ENCODE measurements around the gene SMAD5. TPM values are rescaled to one million over a fixed set of nuclear protein-coding genes. Genes with fewer than 3 reads are reported as not detected.

SMAD5 gene
- polyA plus RNA-seq, 2 donors: 5.0 to 6.9 TPM

DNA sequence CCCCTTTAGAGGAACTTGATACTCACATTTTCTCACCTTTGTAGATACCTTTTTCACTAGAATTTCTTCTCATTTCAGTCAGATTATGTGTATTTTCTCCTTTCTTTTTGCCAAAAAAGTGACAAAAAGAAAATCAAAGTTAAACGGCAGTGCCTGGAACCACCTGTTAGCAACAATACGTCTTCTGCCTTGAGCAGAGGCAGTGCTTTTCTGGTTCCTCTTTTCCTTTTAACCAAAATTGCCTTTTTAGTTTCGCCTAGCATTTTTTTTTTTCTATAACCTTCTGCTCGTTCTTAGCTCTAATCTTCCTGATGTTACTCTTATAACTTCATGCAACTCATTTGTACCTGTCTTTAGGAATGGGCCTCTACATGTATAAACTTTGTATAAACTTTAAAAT is 34.3 kb downstream of the SMAD5 start:
- Histone ChIP-seq H3K36me3 (ENCODE audit: control insufficient read depth in 2 of 2, insufficient read depth in 2 of 2, low read length in 1 of 2) (no peaks in the 10 kb centered on the region), H3K27ac (ENCODE audit: low read depth in 2 of 2, low read length in 1 of 2) (no peak overlapping the region), H3K9me3 (ENCODE audit: control insufficient read depth in 2 of 2, insufficient read depth in 1 of 2, low read depth in 1 of 2, low read length in 1 of 2) (no peaks in the 10 kb centered on the region), H3K4me3 (ENCODE audit: low read depth in 1 of 2, low read length in 2 of 2) (no peak overlapping the region), H3K4me1 (ENCODE audit: control insufficient read depth in 2 of 2, insufficient read depth in 2 of 2, low read length in 1 of 2) (no peaks in the 10 kb centered on the region), H3K27me3 (ENCODE audit: control insufficient read depth in 1 of 2, insufficient read depth in 2 of 2, low read length in 2 of 2) (no peaks in the 10 kb centered on the region)
- 71 to 78% methylated on average over 4 of the region's 4 CpGs for WGBS, 2 donors

- WGBS, 2 donors: 88 to 96% methylated on average over 3 of the region's 3 CpGs
- Histone ChIP-seq H3K9me3 (ENCODE audit: control insufficient read depth in 2 of 2, insufficient read depth in 1 of 2, low read depth in 1 of 2, low read length in 1 of 2) (no peaks in the 10 kb centered on the region), H3K4me1 (ENCODE audit: control insufficient read depth in 2 of 2, insufficient read depth in 2 of 2, low read length in 1 of 2) (no peaks in the 10 kb centered on the region), H3K27ac (ENCODE audit: low read depth in 2 of 2, low read length in 1 of 2) (no peak overlapping the region), H3K36me3 (ENCODE audit: control insufficient read depth in 2 of 2, insufficient read depth in 2 of 2, low read length in 1 of 2) (no peaks in the 10 kb centered on the region), H3K4me3 (ENCODE audit: low read depth in 1 of 2, low read length in 2 of 2) (no peak overlapping the region), H3K27me3 (ENCODE audit: control insufficient read depth in 1 of 2, insufficient read depth in 2 of 2, low read length in 2 of 2) (no peaks in the 10 kb centered on the region)
Observed at GRCh38 chr5:136169218-136169617, 36.6 kb downstream of the SMAD5 start.

DNA sequence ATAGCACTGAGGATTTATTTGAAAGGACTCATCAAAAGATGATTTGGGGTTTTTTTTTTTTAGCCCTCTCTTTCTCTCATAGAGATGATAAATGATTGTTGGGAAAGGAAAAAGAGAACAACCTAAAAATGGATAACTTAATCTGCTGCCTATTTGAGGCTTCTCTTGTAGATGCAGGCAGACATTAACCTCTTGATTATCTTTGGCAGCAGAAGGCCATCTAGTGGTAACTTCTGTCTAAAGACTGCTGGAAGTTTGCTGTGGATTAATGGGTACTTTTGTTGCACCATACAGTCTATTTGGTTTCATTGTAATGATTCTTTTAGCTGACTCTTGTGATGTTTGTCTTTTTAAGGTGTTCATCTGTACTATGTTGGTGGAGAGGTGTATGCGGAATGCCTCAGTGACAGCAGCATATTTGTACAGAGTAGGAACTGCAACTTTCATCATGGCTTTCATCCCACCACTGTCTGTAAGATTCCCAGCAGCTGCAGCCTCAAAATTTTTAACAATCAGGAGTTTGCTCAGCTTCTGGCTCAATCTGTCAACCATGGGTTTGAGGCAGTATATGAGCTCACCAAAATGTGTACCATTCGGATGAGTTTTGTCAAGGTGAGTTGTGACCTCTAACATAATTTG is 41.5 kb downstream of the SMAD5 start:
- Histone ChIP-seq H3K36me3 (ENCODE audit: control insufficient read depth in 2 of 2, insufficient read depth in 2 of 2, low read length in 1 of 2) (peaks cover 0 to 2% of the 10 kb centered on the region in 2 donors), H3K9me3 (ENCODE audit: control insufficient read depth in 2 of 2, insufficient read depth in 1 of 2, low read depth in 1 of 2, low read length in 1 of 2) (no peaks in the 10 kb centered on the region)
- 95% methylated on average over 2 of the region's 2 CpGs for whole genome bisulfite sequencing, 2 donors

GRCh38 chr5:136182618-136183017 is 50.0 kb downstream of the SMAD5 start:
- Histone ChIP-seq H3K36me3 (ENCODE audit: control insufficient read depth in 2 of 2, insufficient read depth in 2 of 2, low read length in 1 of 2) (peaks cover 0 to 4% of the 10 kb centered on the region in 2 donors), H3K4me3 (ENCODE audit: low read depth in 1 of 2, low read length in 2 of 2) (no peak overlapping the region), H3K9me3 (ENCODE audit: control insufficient read depth in 2 of 2, insufficient read depth in 1 of 2, low read depth in 1 of 2, low read length in 1 of 2) (no peaks in the 10 kb centered on the region), H3K27me3 (ENCODE audit: control insufficient read depth in 1 of 2, insufficient read depth in 2 of 2, low read length in 2 of 2) (no peaks in the 10 kb centered on the region), H3K27ac (ENCODE audit: low read depth in 2 of 2, low read length in 1 of 2) (no peak overlapping the region), H3K4me1 (ENCODE audit: control insufficient read depth in 2 of 2, insufficient read depth in 2 of 2, low read length in 1 of 2) (no peaks in the 10 kb centered on the region)
- WGBS, 2 donors: 64 to 73% methylated on average over 1 of the region's 1 CpG

More for the DNA sequence above, 41.5 kb downstream of the SMAD5 start:
- Histone ChIP-seq H3K27ac (ENCODE audit: low read depth in 2 of 2, low read length in 1 of 2) (no peak overlapping the region), H3K27me3 (ENCODE audit: control insufficient read depth in 1 of 2, insufficient read depth in 2 of 2, low read length in 2 of 2) (no peaks in the 10 kb centered on the region), H3K4me1 (ENCODE audit: control insufficient read depth in 2 of 2, insufficient read depth in 2 of 2, low read length in 1 of 2) (no peaks in the 10 kb centered on the region), H3K4me3 (ENCODE audit: low read depth in 1 of 2, low read length in 2 of 2) (no peak overlapping the region)

DNA sequence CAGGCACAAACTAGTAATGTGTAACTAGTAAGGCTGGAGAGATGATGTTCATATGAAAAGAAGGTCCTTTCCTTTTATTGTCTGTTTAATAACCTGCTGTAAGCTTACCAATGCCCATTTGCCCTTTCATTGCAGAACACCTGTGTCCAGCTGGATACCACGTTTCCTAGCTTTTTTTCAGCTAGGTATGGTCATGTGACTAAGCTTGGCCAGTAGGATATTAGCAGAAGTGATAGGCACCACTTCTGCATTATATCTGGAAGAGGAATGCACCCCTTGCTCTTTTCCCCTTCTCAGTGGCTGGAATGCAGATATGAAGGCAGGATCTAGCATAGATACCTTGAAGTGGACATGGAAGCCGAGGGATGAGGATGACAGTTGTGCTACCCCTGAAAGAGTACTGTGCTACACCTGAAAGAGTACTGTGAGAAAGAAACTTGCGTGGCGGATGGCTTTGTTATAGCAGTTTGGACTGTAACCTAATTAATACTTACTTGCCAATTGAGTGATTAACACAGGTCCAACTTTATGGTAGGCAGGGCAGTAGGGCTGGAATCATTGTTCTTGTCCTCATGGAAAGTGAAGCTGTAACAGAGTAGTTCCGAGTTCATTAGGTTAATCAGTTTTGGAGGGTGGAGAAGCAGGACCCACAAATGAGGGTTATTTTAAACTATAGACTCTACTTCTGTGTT is 53.5 kb downstream of the SMAD5 start:
- Histone ChIP-seq H3K4me3 (ENCODE audit: low read depth in 1 of 2, low read length in 2 of 2) (no peak overlapping the region), H3K27me3 (ENCODE audit: control insufficient read depth in 1 of 2, insufficient read depth in 2 of 2, low read length in 2 of 2) (peaks cover 0 to 4% of the 10 kb centered on the region in 2 donors), H3K9me3 (ENCODE audit: control insufficient read depth in 2 of 2, insufficient read depth in 1 of 2, low read depth in 1 of 2, low read length in 1 of 2) (no peaks in the 10 kb centered on the region), H3K36me3 (ENCODE audit: control insufficient read depth in 2 of 2, insufficient read depth in 2 of 2, low read length in 1 of 2) (peaks cover 0 to 2% of the 10 kb centered on the region in 2 donors), H3K4me1 (ENCODE audit: control insufficient read depth in 2 of 2, insufficient read depth in 2 of 2, low read length in 1 of 2) (peaks cover 0 to 2% of the 10 kb centered on the region in 2 donors), H3K27ac (ENCODE audit: low read depth in 2 of 2, low read length in 1 of 2) (no peak overlapping the region)
- 81 to 92% methylated on average over 5 of the region's 5 CpGs for WGBS, 2 donors

DNA sequence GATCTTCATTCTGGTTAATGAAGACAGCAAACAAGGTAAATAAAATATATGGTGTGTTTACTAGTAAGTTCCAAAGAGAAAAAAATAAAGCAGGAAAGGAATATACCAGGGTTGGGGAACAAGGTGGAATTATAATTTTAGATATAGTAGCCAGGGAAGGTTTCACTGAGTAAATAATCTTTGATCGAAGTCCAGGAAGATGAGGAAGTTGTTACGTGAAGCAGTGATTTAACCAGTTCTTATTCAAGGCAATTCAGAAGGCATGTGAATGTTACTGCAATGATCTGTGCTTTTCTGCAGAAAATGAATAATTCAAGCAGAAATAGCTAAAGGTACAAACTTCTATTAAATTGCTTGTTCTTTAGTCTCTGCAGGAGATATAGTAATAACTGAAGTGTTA is 54.2 kb downstream of the SMAD5 start:
- no peak overlapping the region for H3K27ac ChIP-seq (ENCODE audit: low read depth in 2 of 2, low read length in 1 of 2)
- H3K36me3 ChIP-seq (ENCODE audit: control insufficient read depth in 2 of 2, insufficient read depth in 2 of 2, low read length in 1 of 2): peaks cover 0 to 2% of the 10 kb centered on the region in 2 donors
- H3K27me3 ChIP-seq (ENCODE audit: control insufficient read depth in 1 of 2, insufficient read depth in 2 of 2, low read length in 2 of 2): peaks cover 0 to 10% of the 10 kb centered on the region in 2 donors
- H3K4me3 ChIP-seq (ENCODE audit: low read depth in 1 of 2, low read length in 2 of 2): no peak overlapping the region
- H3K4me1 ChIP-seq (ENCODE audit: control insufficient read depth in 2 of 2, insufficient read depth in 2 of 2, low read length in 1 of 2): peaks cover 2 to 6% of the 10 kb centered on the region in 2 donors
- H3K9me3 ChIP-seq (ENCODE audit: control insufficient read depth in 2 of 2, insufficient read depth in 1 of 2, low read depth in 1 of 2, low read length in 1 of 2): no peaks in the 10 kb centered on the region
- WGBS, 2 donors: 62 to 63% methylated on average over 2 of the region's 2 CpGs

DNA sequence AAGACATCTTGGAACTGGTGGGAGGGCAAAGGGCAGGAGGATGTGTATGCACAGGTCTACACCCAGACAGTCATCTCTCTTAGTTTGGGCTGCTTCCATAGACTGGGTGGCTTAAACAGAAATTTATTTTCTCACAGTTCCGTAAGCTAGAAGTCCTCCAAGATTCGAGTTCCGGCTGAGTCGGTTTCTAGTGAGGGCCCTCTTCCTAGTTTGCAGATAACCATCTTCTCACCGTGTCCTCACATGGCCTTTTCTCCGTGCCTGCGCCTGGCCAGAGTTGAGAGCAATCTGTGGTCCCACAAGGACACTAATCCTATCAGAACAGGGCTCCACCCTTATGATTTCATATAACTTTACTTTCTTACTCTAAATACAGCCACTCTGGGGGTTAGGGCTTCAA is 56.2 kb downstream of the SMAD5 start:
- Histone ChIP-seq H3K9me3 (ENCODE audit: control insufficient read depth in 2 of 2, insufficient read depth in 1 of 2, low read depth in 1 of 2, low read length in 1 of 2) (no peaks in the 10 kb centered on the region), H3K27ac (ENCODE audit: low read depth in 2 of 2, low read length in 1 of 2) (no peak overlapping the region), H3K36me3 (ENCODE audit: control insufficient read depth in 2 of 2, insufficient read depth in 2 of 2, low read length in 1 of 2) (no peaks in the 10 kb centered on the region), H3K4me3 (ENCODE audit: low read depth in 1 of 2, low read length in 2 of 2) (no peak overlapping the region), H3K27me3 (ENCODE audit: control insufficient read depth in 1 of 2, insufficient read depth in 2 of 2, low read length in 2 of 2) (peaks cover 0 to 24% of the 10 kb centered on the region in 2 donors), H3K4me1 (ENCODE audit: control insufficient read depth in 2 of 2, insufficient read depth in 2 of 2, low read length in 1 of 2) (peaks cover 9 to 19% of the 10 kb centered on the region in 2 donors)
- whole genome bisulfite sequencing, 2 donors: 95% methylated on average over 7 of the region's 7 CpGs

- WGBS, 2 donors: 32 to 35% methylated on average over 5 of the region's 5 CpGs
- Histone ChIP-seq H3K27me3 (ENCODE audit: control insufficient read depth in 1 of 2, insufficient read depth in 2 of 2, low read length in 2 of 2) (peaks cover 0 to 24% of the 10 kb centered on the region in 2 donors), H3K9me3 (ENCODE audit: control insufficient read depth in 2 of 2, insufficient read depth in 1 of 2, low read depth in 1 of 2, low read length in 1 of 2) (no peaks in the 10 kb centered on the region), H3K36me3 (ENCODE audit: control insufficient read depth in 2 of 2, insufficient read depth in 2 of 2, low read length in 1 of 2) (no peaks in the 10 kb centered on the region), H3K4me1 (ENCODE audit: control insufficient read depth in 2 of 2, insufficient read depth in 2 of 2, low read length in 1 of 2) (peaks cover 9 to 19% of the 10 kb centered on the region in 2 donors), H3K4me3 (ENCODE audit: low read depth in 1 of 2, low read length in 2 of 2) (no peak overlapping the region), H3K27ac (ENCODE audit: low read depth in 2 of 2, low read length in 1 of 2) (no peak overlapping the region)
Observed at GRCh38 chr5:136190091-136190720, 57.6 kb downstream of the SMAD5 start.

DNA sequence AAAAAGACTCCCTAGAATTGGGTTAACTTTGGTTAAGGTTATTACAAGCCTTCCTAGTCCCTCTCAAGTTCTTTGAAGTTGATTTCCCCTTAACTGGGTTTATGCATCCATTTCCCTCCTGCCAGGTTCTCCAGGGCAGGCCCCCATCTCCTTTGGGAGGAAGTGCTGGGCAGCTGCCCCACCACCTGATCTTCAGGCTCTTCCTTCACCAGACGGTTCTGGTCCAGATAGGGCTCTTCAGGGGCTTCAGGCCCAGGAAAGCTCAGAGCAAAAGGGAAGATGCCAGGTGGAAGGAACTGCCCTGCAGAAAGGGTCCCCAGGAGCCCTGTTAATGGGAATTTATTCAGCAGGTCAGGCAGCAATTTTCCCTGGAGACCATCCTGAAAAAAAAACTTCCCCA is 58.3 kb downstream of the SMAD5 start:
- H3K4me3 ChIP-seq (ENCODE audit: low read depth in 1 of 2, low read length in 2 of 2): no peak overlapping the region
- H3K27ac ChIP-seq (ENCODE audit: low read depth in 2 of 2, low read length in 1 of 2): no peak overlapping the region
- H3K36me3 ChIP-seq (ENCODE audit: control insufficient read depth in 2 of 2, insufficient read depth in 2 of 2, low read length in 1 of 2): no peaks in the 10 kb centered on the region
- peaks cover 0 to 24% of the 10 kb centered on the region in 2 donors for H3K27me3 ChIP-seq (ENCODE audit: control insufficient read depth in 1 of 2, insufficient read depth in 2 of 2, low read length in 2 of 2)
- H3K4me1 ChIP-seq (ENCODE audit: control insufficient read depth in 2 of 2, insufficient read depth in 2 of 2, low read length in 1 of 2): peaks cover 9 to 19% of the 10 kb centered on the region in 2 donors
- H3K9me3 ChIP-seq (ENCODE audit: control insufficient read depth in 2 of 2, insufficient read depth in 1 of 2, low read depth in 1 of 2, low read length in 1 of 2): no peaks in the 10 kb centered on the region
- 38 to 42% methylated on average over 1 of the region's 1 CpG for WGBS, 2 donors
